Keratinocyte (primary cell): ENCODE data around the gene THBS1. TPM values are rescaled to one million over a fixed set of nuclear protein-coding genes. Genes with fewer than 3 reads are reported as not detected.

Experiments used
- DNase-seq: peaks from one replicate; pipeline ENCODE4 v3.0.0-alpha.2; 2011; ENCODE audit warnings: low read depth, missing footprints, low spot score
- FAIRE-seq: peaks from 2 replicates; lab custom pipeline; 2011; peaks lifted over from hg19 to GRCh38; lab: Jason Lieb, UNC
- H2AFZ ChIP-seq: 2 replicates; pipeline ENCODE4 v1.6.0; 2012; ENCODE audit warnings: low read length, control low read depth, inconsistent platforms; ENCODE audit not compliant: control insufficient read depth
- H3K27ac ChIP-seq: 2 replicates; pipeline ENCODE4 v1.5.1; 2011; ENCODE audit warnings: low read length; ENCODE audit not compliant: control insufficient read depth, insufficient read depth
- H3K27me3 ChIP-seq: 3 replicates; pipeline ENCODE4 v1.6.0; 2011; ENCODE audit warnings: low read length; ENCODE audit not compliant: control insufficient read depth, insufficient read depth; ENCODE audit errors: extremely low read depth
- H3K36me3 ChIP-seq, 2 experiments: 2 replicates in 1 of 2; 3 replicates in 1 of 2; pipeline ENCODE4 v1.5.1; 2011; ENCODE audit warnings: low read length in 2 of 2, mild to moderate bottlenecking in 1 of 2; ENCODE audit not compliant: control insufficient read depth in 2 of 2, insufficient read depth in 2 of 2; ENCODE audit errors: extremely low read depth in 1 of 2
- H3K4me1 ChIP-seq: 3 replicates; pipeline ENCODE4 v1.5.1; 2011; ENCODE audit warnings: low read length; ENCODE audit not compliant: control insufficient read depth, insufficient read depth; ENCODE audit errors: extremely low read depth
- H3K4me2 ChIP-seq: 3 replicates; pipeline ENCODE4 v1.6.0; 2011; ENCODE audit warnings: low read depth, low read length; ENCODE audit not compliant: control insufficient read depth, insufficient read depth; ENCODE audit errors: extremely low read depth
- H3K4me3 ChIP-seq, 3 experiments: fragments of 200-600 bp in 1 of 3; sonication (generic) in 1 of 3; 2 replicates in 2 of 3; 3 replicates in 1 of 3; pipeline ENCODE4 v1.5.1; 2011 to 2016; ENCODE audit warnings: low read length in 3 of 3, mild to moderate bottlenecking in 3 of 3, control low read depth in 2 of 3, inconsistent platforms in 1 of 3, low read depth in 1 of 3, mixed read lengths in 1 of 3, mixed run types in 1 of 3, moderate library complexity in 1 of 3; ENCODE audit not compliant: control insufficient read depth in 2 of 3, insufficient read depth in 2 of 3; ENCODE audit errors: extremely low read depth in 1 of 3
- H3K79me2 ChIP-seq: 2 replicates; pipeline ENCODE4 v1.6.0; 2012; ENCODE audit warnings: low read length; ENCODE audit not compliant: control insufficient read depth, insufficient read depth
- H3K9ac ChIP-seq: 3 replicates; pipeline ENCODE4 v1.6.0; 2011; ENCODE audit warnings: low read length; ENCODE audit not compliant: control insufficient read depth, insufficient read depth; ENCODE audit errors: extremely low read depth
- H3K9me1 ChIP-seq: 3 replicates; pipeline ENCODE4 v1.6.0; 2011; ENCODE audit warnings: low read length; ENCODE audit not compliant: control insufficient read depth, insufficient read depth; ENCODE audit errors: extremely low read depth
- H3K9me3 ChIP-seq: 2 replicates; pipeline ENCODE4 v1.5.1; 2012; ENCODE audit warnings: low read depth, low read length; ENCODE audit not compliant: control insufficient read depth
- H4K20me1 ChIP-seq: 3 replicates; pipeline ENCODE4 v1.6.0; 2011; ENCODE audit warnings: low read length; ENCODE audit not compliant: control insufficient read depth, insufficient read depth; ENCODE audit errors: extremely low read depth
- EZH2 ChIP-seq: IDR thresholded peaks from one replicate; pipeline ENCODE4 v1.6.1; 2012; ENCODE audit warnings: inconsistent platforms, mild to moderate bottlenecking, low read length, moderate library complexity
- dilution Hi-C: fragments of 300-500 bp; cut with MboI; formaldehyde crosslinking; loops from one replicate; pipeline ENCODE4 v1.7.0; 2020; ENCODE audit warnings: low sequenced_read_pairs; ENCODE audit not compliant: extremely low pct_ligation_motif_present
- polyA plus RNA-seq, 5 experiments: library from polyadenylated mRNA; depleted of rRNA in 3 of 5; stranded (reverse) in 3 of 5; stranded (forward) in 1 of 5; unstranded in 1 of 5; fragments of >200 nt; gene quantifications; 1 replicate in 1 of 5; 2 replicates in 3 of 5; 3 replicates in 1 of 5; pipeline versions ENCODE4 v1.2.1 to v1.2.3, GENCODE V29; 2011 to 2012; ENCODE audit warnings: missing spikeins in 2 of 5, low read depth in 1 of 5, low replicate concordance in 1 of 5
- TF ChIP-seq, protein P1 (sequence below), 3 experiments: IDR thresholded peaks in 1 of 3; conservative IDR thresholded peaks in 1 of 3; optimal IDR thresholded peaks in 1 of 3; 2 replicates in 2 of 3; 3 replicates in 1 of 3; pipeline versions ENCODE3 to v1.5.1; 2011; ENCODE audit warnings: low read length in 3 of 3, mild to moderate bottlenecking in 3 of 3, moderate library complexity in 2 of 3, control low read depth in 1 of 3, inconsistent platforms in 1 of 3; ENCODE audit not compliant: insufficient read depth in 2 of 3; ENCODE audit errors: extremely low read depth in 1 of 3

Gene THBS1
- polyA plus RNA-seq, 1 donor (not counting 4 experiments of a cell fraction or from before 2014, with no cell fraction given) = 789 TPM

DNA sequence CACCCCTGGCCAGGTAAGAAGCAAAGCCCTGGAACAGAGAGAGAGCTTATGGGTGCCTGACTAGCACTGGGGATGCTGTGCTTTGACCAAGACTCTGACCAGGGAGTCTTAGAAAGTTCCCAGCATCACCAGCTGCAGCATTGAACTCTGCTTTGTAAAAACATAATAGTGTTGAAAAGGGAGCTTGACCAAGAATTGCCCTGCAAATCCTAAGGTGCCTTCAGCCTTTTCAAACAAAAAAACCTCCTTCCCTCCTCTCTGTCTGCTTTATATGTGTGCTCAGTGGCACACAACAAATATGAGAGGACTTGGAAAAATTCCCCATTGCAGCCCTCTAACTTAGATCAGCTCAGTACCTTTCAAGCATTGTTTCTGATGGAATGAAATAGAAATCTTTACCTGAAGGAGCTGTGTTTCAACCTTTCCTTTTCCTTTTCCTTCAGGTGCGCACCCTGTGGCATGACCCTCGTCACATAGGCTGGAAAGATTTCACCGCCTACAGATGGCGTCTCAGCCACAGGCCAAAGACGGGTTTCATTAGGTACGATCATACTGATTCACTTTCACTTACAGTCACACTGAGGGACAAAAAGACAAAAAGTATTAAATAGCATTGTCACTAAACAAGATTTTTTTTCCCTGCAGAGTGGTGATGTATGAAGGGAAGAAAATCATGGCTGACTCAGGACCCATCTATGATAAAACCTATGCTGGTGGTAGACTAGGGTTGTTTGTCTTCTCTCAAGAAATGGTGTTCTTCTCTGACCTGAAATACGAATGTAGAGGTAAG, 13.0 kb downstream of the THBS1 start:
- no peak for FAIRE-seq
- peak; percentile 33 for DNase-seq
- H3K27me3 ChIP-seq = no peaks in the 10 kb centered on the region
- H3K27ac ChIP-seq = no peak overlapping the region
- no peaks in the 10 kb centered on the region for H3K79me2 ChIP-seq
- peaks cover 29 to 52% of the 10 kb centered on the region in 2 experiments for H3K36me3 ChIP-seq
- H3K9me3 ChIP-seq = no peaks in the 10 kb centered on the region
- no peak overlapping the region for H2AFZ ChIP-seq
- peaks cover 52% of the 10 kb centered on the region for H4K20me1 ChIP-seq
- H3K4me1 ChIP-seq = no peaks in the 10 kb centered on the region
- no peak overlapping the region for H3K4me2 ChIP-seq
- H3K4me3 ChIP-seq = no peak overlapping the region
- dilution Hi-C loops = no loop called here
- TF ChIP-seq EZH2 = no peak
- TF ChIP-seq, protein P1, sequence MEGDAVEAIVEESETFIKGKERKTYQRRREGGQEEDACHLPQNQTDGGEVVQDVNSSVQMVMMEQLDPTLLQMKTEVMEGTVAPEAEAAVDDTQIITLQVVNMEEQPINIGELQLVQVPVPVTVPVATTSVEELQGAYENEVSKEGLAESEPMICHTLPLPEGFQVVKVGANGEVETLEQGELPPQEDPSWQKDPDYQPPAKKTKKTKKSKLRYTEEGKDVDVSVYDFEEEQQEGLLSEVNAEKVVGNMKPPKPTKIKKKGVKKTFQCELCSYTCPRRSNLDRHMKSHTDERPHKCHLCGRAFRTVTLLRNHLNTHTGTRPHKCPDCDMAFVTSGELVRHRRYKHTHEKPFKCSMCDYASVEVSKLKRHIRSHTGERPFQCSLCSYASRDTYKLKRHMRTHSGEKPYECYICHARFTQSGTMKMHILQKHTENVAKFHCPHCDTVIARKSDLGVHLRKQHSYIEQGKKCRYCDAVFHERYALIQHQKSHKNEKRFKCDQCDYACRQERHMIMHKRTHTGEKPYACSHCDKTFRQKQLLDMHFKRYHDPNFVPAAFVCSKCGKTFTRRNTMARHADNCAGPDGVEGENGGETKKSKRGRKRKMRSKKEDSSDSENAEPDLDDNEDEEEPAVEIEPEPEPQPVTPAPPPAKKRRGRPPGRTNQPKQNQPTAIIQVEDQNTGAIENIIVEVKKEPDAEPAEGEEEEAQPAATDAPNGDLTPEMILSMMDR (optimal IDR thresholded peaks at IDR 0.05 in 1 of 3, IDR thresholded peaks at IDR 0.05 in 1 of 3, conservative IDR thresholded peaks at IDR 0.05 in 1 of 3; ENCODE audit: extremely low read depth in 1 of 3, insufficient read depth in 2 of 3, low read length in 3 of 3) = no peak
- no peak overlapping the region for H3K9ac ChIP-seq
- H3K9me1 ChIP-seq = no peaks in the 10 kb centered on the region

DNA sequence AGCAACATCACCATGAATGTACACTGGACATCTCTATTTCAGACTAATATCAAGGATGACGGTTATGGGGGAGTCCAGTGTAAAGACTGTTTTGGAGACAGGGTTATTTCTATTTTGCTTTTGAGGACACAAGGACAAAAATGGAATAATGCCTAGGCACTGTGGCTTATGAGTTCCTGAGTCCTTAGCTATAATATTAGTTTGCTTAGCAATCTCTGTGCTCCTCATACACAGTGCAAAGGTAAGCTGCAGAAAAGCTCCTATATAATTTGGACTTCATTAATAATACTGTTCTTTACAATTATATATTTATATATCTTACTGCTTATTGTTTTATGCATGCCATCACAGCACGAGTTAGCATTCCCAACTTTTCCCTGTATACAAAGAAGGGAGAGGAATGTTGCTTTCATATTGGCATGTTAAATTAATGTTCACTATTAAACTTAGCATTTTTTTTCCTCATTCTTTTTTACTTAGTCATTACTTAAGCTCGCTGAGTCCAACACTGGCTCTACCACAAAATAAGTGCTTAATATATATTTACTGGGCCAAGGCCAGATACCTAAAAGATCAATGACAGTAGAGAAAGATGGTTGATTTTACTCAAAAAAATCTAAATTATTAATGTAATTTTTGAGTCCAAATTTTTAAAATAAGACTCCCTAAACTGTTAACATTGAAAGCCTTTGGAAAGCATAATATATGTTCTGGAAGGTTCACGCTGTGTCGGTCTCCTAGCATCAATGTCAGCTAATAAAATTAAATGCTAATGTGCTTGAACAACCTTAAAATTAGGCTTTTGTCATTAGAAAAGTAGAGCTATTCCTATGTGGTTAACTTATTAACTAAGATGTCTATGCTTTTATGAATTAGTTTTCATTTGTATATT, 13.8 kb downstream of the THBS1 start:
- no peaks in the 10 kb centered on the region for H3K9me1 ChIP-seq
- dilution Hi-C loops = no loop called here
- H3K4me3 ChIP-seq = no peak overlapping the region
- no peaks in the 10 kb centered on the region for H3K79me2 ChIP-seq
- no peak overlapping the region for H3K4me2 ChIP-seq
- no peak overlapping the region for H2AFZ ChIP-seq
- no peak overlapping the region for H3K27ac ChIP-seq
- H4K20me1 ChIP-seq = peaks cover 44% of the 10 kb centered on the region
- FAIRE-seq (no peak), DNase-seq (peak; percentile 28)
- TF ChIP-seq EZH2 = no peak
- TF ChIP-seq, protein P1 (optimal IDR thresholded peaks at IDR 0.05 in 1 of 3, IDR thresholded peaks at IDR 0.05 in 1 of 3, conservative IDR thresholded peaks at IDR 0.05 in 1 of 3; ENCODE audit: extremely low read depth in 1 of 3, insufficient read depth in 2 of 3, low read length in 3 of 3) = no peak
- H3K36me3 ChIP-seq = peaks cover 24 to 44% of the 10 kb centered on the region in 2 experiments
- no peaks in the 10 kb centered on the region for H3K9me3 ChIP-seq
- H3K4me1 ChIP-seq = no peaks in the 10 kb centered on the region
- no peaks in the 10 kb centered on the region for H3K27me3 ChIP-seq
- H3K9ac ChIP-seq = no peak overlapping the region
